Stimulated activated CD4-positive, alpha-beta T cell treated with anti-CD3 and anti-CD28 coated beads, Interleukin-2, amount 100 ng/mL, for 48 hours (primary cell): ENCODE data around the gene PRDM10.
"Not testable (repeated sequence)": the region's sequence is repeated elsewhere in the genome, so short reads cannot be mapped to it uniquely, and the experiment has no call there.

ENCODE experiments used
- DNase-seq, 2 donors: peaks; one replicate each; pipeline ENCODE4 v3.0.0-alpha.2; 2020

The PRDM10 gene

GRCh38 chr11:129885381-129885780, 117.3 kb downstream of the PRDM10 start:
- DNase-seq: no peak

DNA sequence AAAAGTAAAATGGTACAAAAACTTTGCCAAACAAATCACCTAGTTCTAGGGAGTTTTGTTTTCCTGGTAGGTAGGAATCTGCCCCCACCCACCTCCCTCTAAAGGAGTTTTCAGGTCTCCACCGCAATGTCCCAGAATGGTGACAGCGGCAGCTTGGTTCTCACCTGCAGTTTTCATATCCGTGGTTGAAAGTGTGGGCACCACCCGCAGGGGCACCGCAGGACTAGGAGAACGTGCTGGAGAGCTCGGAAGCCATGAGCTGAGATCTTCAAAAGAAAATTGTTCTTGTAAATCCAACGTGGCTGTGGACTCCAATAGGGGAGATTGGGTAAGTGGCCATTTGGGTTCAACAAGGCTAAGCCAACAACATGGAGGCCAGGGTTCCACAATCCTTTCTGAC, 118.1 kb downstream of the PRDM10 start:
- DNase-seq: no peak

GRCh38 chr11:129881570-129882170, 121.0 kb downstream of the PRDM10 start:
- DNase-seq: peak; percentile 28 to 48

GRCh38 chr11:129880311-129880710, 122.3 kb downstream of the PRDM10 start:
- DNase-seq: no peak

DNA sequence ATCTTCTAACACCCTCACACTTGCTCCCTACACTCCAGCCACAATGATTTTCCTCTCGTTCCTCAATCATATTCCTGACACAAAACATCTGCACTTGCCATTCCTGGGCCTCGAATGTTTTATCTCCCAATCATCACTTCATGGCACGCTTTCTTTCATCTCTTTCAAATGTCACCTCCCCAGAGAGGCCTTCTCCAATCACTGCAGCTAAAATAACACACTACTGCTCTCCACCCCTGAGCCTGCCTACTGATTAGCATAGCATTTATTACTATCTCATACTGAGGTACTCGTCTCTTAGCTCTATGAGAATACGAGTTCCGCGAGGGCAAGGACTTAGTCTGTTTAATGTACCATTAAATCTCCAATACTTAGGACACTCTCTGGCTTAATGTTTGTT, 130.7 kb downstream of the PRDM10 start:
- DNase-seq: no peak

DNA sequence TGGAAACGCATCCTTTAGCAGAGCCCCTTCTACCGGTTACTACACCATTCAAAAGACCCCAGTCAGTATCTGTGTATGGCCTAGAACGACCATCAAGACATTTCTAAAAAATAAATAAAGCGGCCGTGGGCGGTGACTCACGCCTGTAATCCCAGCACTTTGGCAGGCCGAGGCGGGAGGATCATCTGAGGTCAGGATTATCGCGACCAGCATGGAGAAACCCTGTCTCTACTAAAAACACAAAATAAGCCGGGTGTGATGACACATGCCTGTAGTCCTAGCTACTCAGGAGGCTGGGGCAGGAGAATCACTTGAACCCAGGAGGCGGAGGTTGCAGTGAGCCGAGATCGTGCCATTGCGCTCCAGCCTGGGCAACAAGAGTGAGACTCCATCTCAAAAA, 134.0 kb downstream of the PRDM10 start:
- not testable (repeated sequence) for DNase-seq

DNA sequence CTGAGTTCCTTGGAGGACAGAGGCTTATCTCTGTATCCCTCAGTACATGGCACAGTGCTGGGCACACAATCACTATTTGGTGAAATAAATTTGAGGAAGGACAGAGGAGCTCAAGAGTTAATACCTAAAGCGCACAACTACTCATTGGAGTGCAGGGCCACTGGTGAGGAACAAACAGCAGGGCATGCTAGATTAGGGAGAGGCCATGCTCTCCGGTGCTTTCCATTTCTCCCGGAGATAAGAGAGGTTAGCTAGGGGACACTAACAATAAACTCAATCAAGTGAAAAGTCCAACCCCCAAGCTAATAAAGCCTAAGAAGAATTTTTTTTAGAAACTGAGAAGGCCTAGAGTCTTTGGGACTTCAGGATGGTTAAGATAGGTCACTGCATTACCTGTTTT, 136.3 kb downstream of the PRDM10 start:
- DNase-seq: no peak

DNA sequence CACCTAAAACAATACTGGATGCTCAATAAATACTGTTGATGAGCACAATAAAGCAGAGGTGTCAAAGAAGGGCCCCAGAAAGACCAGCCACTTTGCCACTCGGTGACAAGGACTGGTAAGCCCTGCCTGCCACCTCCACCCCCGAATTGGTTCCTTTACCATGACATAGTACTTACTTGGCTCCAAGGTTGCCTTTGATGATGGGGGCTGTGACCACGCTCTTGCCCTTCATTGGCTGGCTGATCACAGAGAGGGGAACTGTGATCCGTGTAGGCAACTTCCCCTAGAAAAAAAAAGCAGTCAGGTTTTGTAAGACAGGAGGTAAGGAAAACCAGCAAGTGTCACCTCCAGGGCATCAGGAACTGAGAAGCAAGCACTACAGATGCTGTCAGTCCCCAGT, 136.9 kb downstream of the PRDM10 start:
- no peak for DNase-seq

DNA sequence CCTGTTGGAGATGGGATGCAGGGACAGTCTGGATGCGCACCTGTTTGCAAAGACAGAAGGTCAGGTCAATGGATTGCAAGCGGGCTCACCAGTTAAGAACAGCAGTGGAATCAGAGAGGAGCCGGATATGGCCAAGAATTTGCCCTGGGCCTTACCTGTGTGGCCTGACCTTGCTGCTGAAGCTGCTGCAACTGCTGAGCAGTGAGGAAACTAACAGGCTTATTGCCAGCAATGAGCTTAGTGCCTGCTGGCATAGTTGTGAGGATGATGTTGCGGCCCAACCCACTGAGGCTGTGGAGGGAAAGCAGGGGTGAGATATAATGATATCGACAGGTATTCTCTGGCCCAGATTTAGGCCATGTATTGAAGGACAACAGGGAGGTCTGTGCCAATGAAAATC, 137.8 kb downstream of the PRDM10 start:
- DNase-seq: no peak

- no peak for DNase-seq
These were observed 140.7 kb downstream of the PRDM10 start for GRCh38 chr11:129861702-129862522.

DNA sequence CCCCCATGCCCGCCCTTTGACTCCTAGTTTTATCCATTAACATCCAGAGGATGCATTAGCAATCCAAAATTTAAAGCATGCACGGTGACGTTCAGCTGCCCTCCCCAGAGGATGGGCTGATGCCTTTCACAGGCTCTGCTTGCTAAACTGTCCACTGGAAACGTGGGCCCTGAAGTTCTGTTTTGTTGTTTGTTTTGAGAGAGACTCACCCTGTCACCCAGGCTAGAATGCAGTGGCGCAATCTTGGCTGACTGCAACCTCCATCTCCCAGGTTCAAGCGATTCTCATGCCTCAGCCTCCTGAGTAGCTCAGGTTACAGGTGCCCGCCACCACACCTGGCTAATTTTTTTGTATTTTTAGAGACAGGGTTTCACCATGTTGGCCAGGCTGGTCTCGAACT, 146.6 kb downstream of the PRDM10 start:
- DNase-seq: no peak

DNA sequence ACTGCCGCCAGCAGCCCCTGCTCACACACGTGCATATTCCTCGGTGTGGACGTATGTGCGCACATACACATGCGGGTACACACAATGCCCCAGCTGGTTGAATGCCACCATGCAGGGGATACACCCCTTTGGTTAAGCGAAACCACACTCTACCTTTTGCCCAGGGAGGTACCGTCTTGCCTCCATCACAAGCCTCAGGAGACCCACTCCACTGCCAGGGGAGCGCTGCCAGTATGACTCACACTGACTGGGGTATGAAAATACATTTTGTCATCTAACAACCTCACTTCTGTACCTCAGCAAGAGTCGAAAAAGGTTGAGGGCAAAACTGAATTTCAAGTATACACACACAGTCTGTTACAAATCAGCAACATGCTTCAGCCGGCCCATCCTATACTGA, 147.5 kb downstream of the PRDM10 start:
- DNase-seq: no peak

DNA sequence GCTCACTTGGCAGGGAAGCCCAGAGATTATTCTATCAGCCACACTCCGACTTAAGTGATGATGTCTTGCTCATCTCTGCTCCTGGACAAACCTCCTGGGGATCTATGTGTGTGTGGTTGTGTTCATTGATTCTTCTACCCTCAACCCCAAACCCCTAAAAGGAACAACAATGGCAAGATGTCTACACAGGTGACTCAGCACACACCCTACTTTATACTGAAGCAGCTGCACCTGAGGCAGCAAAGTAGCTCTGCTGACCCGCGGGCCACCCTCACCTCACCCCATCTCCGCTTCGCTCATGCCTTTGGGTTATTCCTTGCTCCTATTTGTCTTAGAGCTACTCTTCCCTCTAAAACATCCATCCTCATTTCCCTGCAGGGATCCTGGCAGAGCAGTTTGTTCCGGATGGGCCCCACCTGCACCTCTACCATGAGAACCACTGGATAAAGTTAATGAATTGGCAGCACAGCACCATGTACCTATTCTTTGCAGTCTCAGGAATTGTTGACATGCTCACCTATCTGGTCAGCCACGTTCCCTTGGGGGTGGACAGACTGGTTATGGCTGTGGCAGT, 148.3 kb downstream of the PRDM10 start:
- no peak for DNase-seq

GRCh38 chr11:129853518-129854231, 149.0 kb downstream of the PRDM10 start:
- peak; percentile 17 to 26 for DNase-seq

GRCh38 chr11:129852125-129852740, 150.4 kb downstream of the PRDM10 start:
- no peak for DNase-seq
